Thyroid gland (tissue), 4 donors: Measurements from ENCODE around the gene BTBD9. TPM values are rescaled to one million over a fixed set of nuclear protein-coding genes. Genes with fewer than 3 reads are reported as not detected.

Experiments
- DNase-seq, 2 donors: peaks; one replicate each; pipeline ENCODE4 v3.0.0-alpha.2; 2019
- H3K27ac ChIP-seq, 3 donors: fragments of 200-600 bp; sonication (generic); 1 replicate in 2 of 3; 2 replicates in 1 of 3; pipeline ENCODE4 v1.5.1; 2016 to 2019; ENCODE audit warnings: mild to moderate bottlenecking in 1 of 3, moderate library complexity in 1 of 3
- H3K27me3 ChIP-seq: fragments of 200-600 bp; sonication (generic); one replicate; pipeline ENCODE4 v1.5.1; 2019
- H3K36me3 ChIP-seq, 2 donors: fragments of 200-600 bp; sonication (generic); one replicate each; pipeline ENCODE4 v1.5.1; 2016 to 2019
- H3K4me1 ChIP-seq, 2 donors: fragments of 200-600 bp; sonication (generic); one replicate each; pipeline ENCODE4 v1.5.1; 2017 to 2019
- H3K4me3 ChIP-seq, 3 donors: fragments of 200-600 bp; sonication (generic); replicated peaks in 1 of 3; 1 replicate in 2 of 3; 2 replicates in 1 of 3; pipeline ENCODE4 v1.5.1; 2016; ENCODE audit warnings: mild to moderate bottlenecking in 1 of 3
- H3K9me3 ChIP-seq: fragments of 200-600 bp; sonication (generic); one replicate; pipeline ENCODE4 v1.5.1; 2017
- CTCF ChIP-seq, 6 experiments: fragments of 200-600 bp in 3 of 6; fragments of 450-650 bp in 3 of 6; sonication (generic) in 3 of 6; IDR thresholded peaks; one replicate each; pipeline ENCODE4 v1.5.1; 2016 to 2019; ENCODE audit warnings: antibody characterized with exemption in 6 of 6, mild to moderate bottlenecking in 2 of 6, inconsistent platforms in 1 of 6, moderate library complexity in 1 of 6
- POLR2A ChIP-seq, 2 donors: fragments of 450-650 bp; IDR thresholded peaks; one replicate each; pipeline ENCODE4 v1.6.1; 2017; ENCODE audit warnings: antibody characterized with exemption in 2 of 2, mild to moderate bottlenecking in 2 of 2, moderate library complexity in 1 of 2
- WGBS, 2 donors: methylation state at CpG; one replicate each; pipeline ENCODE4 v1.1.5; 2017; 5-methylcytosine and 5-hydroxymethylcytosine counted together
- intact Hi-C: fragments of 100-400 bp; cut with DNase I; formaldehyde crosslinking; loops from one replicate; pipeline ENCODE4 v1.15.1; 2023
- total RNA-seq, 4 donors: library from RNA; depleted of rRNA; stranded (reverse); fragments of >200 nt; gene quantifications; one replicate each; pipeline ENCODE4 v1.2.3, GENCODE V29; 2016

BTBD9 gene
- total RNA-seq, 4 donors from 2014 or later: 17.3 to 32.0 (median 27.4) TPM

DNA sequence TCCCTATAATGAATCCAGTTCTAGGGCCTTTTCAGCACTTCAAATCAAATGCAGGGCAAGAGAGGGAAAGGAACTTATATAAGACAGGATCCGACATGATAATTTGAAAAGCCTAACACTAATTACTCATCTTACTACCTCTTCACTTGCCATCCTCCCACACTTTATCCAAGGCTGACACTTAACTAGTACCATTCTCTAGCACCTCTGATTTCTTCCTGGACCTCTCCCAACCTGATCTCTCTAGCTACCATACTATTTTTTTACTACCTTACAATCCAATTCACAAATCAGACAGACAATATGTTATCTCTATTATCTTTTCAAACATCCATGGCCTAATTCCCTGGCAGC, 50.4 kb downstream of the BTBD9 start:
- peaks cover 0 to 4% of the 10 kb centered on the region in 2 donors for H3K36me3 ChIP-seq
- H3K4me1 ChIP-seq: peaks cover 0 to under 1% of the 10 kb centered on the region in 2 donors
- WGBS, 2 donors: 100% methylated on average over 1 of the region's 1 CpG
- no peaks in the 10 kb centered on the region for H3K9me3 ChIP-seq
- H3K4me3 ChIP-seq: no peak overlapping the region
- no peak for TF ChIP-seq CTCF (IDR thresholded peaks at IDR 0.05)
- TF ChIP-seq POLR2A (IDR thresholded peaks at IDR 0.05): no peak
- no peak overlapping the region for H3K27ac ChIP-seq
- DNase-seq: no peak
- intact Hi-C loops: no loop called here
- no peaks in the 10 kb centered on the region for H3K27me3 ChIP-seq

- DNase-seq: no peak
- Histone ChIP-seq H3K4me3 (no peak overlapping the region), H3K27ac (no peak overlapping the region), H3K4me1 (peaks cover 4 to 6% of the 10 kb centered on the region in 2 donors), H3K9me3 (no peaks in the 10 kb centered on the region), H3K36me3 (peaks cover 0 to 4% of the 10 kb centered on the region in 2 donors), H3K27me3 (no peaks in the 10 kb centered on the region)
- intact Hi-C loops: no loop called here
- 94 to 99% methylated on average over 2 of the region's 2 CpGs for WGBS, 2 donors
- no peak for TF ChIP-seq POLR2A (IDR thresholded peaks at IDR 0.05)
- no peak for TF ChIP-seq CTCF (IDR thresholded peaks at IDR 0.05)
These were observed 50.9 kb downstream of the BTBD9 start for GRCh38 chr6:38588631-38589366.

GRCh38 chr6:38587766-38588362, 51.9 kb downstream of the BTBD9 start:
- TF ChIP-seq POLR2A (IDR thresholded peaks at IDR 0.05) (no peak), CTCF (IDR thresholded peaks at IDR 0.05) (no peak)
- no peak for DNase-seq
- no peaks in the 10 kb centered on the region for H3K36me3 ChIP-seq
- no peaks in the 10 kb centered on the region for H3K27me3 ChIP-seq
- H3K9me3 ChIP-seq: no peaks in the 10 kb centered on the region
- H3K4me1 ChIP-seq: peaks cover 6 to 11% of the 10 kb centered on the region in 2 donors
- no peak overlapping the region for H3K27ac ChIP-seq
- intact Hi-C loops: no loop called here
- WGBS, 2 donors: 96% methylated on average over 6 of the region's 6 CpGs
- no peak overlapping the region for H3K4me3 ChIP-seq

DNA sequence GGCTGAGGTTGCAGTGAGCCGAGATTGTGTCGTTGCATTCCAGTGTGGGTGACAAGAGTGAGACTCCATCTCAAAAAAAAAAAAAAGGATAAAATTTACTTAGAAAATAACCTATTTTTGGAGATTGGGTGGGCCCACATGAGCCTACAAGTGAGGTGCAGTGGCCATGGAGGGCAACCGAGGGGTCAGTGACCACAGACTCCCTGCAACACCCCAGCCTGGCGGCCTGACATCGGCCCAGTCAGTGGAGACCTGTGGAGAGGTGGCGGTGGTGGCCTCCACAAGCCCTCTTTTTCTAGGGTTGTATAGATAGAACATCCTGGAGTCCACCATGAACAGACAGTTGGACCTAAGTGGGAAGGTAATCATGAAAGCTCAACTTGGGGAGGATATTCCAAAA, 52.7 kb downstream of the BTBD9 start:
- intact Hi-C loops: no loop called here
- 93 to 96% methylated on average over 6 of the region's 6 CpGs for WGBS, 2 donors
- H3K4me1 ChIP-seq: peaks cover 6 to 11% of the 10 kb centered on the region in 2 donors
- no peak for DNase-seq
- H3K4me3 ChIP-seq: no peak overlapping the region
- no peaks in the 10 kb centered on the region for H3K27me3 ChIP-seq
- no peak overlapping the region for H3K27ac ChIP-seq
- no peaks in the 10 kb centered on the region for H3K36me3 ChIP-seq
- no peak for TF ChIP-seq CTCF (IDR thresholded peaks at IDR 0.05)
- H3K9me3 ChIP-seq: no peaks in the 10 kb centered on the region

- H3K9me3 ChIP-seq: no peaks in the 10 kb centered on the region
- H3K4me1 ChIP-seq: peaks cover 6 to 11% of the 10 kb centered on the region in 2 donors
- H3K27ac ChIP-seq: no peak overlapping the region
- intact Hi-C loops: no loop called here
- H3K4me3 ChIP-seq: no peak overlapping the region
- H3K36me3 ChIP-seq: peaks cover 0 to 3% of the 10 kb centered on the region in 2 donors
- WGBS, 2 donors: 99% methylated on average over 2 of the region's 2 CpGs
- no peak for DNase-seq
- no peaks in the 10 kb centered on the region for H3K27me3 ChIP-seq
- no peak for TF ChIP-seq CTCF (IDR thresholded peaks at IDR 0.05)
- no peak for TF ChIP-seq POLR2A (IDR thresholded peaks at IDR 0.05)
These were observed 55.0 kb downstream of the BTBD9 start for GRCh38 chr6:38584731-38585130.
